Stimulated activated CD4-positive, alpha-beta T cell treated with anti-CD3 and anti-CD28 coated beads, Interleukin-12 subunit alpha, Interleukin-12 subunit beta, amount 100 ng/mL, for 24 hours (primary cell): ENCODE data around the gene CEP97.

Experiments
- DNase-seq, 2 experiments: peaks; one replicate each; pipeline ENCODE4 v3.0.0-alpha.2; 2020; ENCODE audit warnings: low read depth in 2 of 2

Gene CEP97

DNA sequence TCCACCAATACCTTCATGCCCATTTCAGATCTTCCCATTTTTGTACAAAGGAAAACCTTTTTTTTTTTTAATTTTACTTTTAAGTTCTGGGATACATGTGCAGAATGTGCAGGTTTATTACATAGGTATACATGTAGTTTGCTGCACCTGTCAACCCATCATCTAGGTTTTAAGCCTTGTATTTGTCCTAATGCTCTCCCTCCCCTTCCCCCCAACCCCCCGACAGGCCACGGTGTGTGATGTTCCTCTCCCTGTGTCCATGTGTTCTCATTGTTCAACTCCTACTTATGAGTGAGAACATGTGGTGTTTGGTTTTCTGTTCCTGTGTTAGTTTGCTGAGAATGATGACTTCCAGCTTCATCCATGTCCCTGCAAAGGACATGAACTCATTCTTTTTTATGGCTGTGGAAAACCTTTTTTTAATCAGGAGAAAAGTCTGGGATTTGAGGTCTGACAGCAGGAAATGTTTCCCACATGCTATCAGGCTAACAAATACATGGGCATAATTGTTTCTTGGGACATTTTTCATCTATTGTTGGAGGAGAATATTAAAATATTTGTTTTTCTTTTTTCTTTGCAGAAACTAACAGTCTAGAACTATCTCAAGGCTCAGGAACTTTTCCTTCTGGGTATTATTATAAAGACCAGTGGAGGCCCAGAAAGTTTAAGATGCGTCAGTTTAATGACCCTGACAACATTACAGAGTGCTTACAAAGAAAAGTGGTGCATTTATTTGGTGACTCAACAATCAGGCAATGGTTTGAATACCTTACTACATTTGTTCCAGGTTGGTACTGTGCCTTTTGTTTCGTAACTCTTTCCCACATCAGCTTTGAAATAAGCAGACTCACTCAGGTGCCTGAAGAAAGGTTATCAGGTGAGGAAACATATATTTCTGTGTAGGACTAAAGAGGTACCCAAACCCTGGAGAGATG, 92.1 kb downstream of the CEP97 start:
- no peak for DNase-seq

DNA sequence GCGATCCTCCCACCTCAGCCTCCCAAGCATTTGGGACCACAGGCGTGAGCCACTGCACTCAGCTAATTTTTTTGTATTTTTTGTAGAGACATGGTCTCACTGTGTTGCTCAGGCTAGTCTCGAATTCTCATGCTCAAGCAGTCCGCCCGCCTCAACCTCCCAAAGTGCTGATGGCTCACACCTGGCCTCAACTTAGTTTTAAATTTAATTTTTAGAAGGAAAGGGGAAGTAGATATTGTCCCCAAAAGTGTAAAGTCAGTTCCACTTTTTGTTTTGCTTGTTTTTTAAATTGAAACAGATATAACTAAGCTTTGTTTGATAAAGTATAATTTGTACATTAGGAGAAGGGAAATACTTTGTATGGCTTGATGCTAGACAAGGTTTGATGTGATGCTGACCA, 93.6 kb downstream of the CEP97 start:
- no peak for DNase-seq

DNA sequence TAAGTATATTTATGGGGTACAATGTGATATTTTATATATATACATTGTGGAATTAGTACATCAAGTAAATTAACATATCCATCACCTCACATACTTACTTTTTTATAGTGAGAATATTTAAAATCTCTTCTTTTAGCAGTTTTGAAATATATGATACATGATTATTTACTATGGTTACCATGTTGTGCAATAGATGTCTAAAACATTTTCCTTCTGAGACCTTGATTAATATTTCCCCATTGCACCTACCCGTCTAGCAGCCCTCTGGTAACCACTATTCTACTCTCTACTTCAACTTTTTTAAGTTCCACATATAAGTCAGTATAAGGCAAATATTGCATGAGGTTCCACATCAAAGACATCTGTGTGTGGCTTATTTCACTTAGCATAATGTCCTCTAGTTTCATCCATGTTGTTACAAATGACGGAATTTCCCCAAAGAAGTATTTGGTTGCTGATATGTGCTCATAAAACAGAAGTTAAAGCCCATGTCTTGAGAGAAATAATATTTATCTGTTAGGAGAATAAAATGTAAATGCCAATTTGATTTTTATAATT, 95.3 kb downstream of the CEP97 start:
- DNase-seq, result no peak
